Suprapubic skin (tissue), 3 donors: ENCODE results near the gene ANKRD44.

ENCODE experiments used
- POLR2A ChIP-seq, 2 donors: fragments of 450-650 bp; IDR thresholded peaks; one replicate each; pipeline ENCODE4 v1.6.1; 2017; ENCODE audit warnings: antibody characterized with exemption in 2 of 2, mild to moderate bottlenecking in 2 of 2, moderate library complexity in 2 of 2
- TF ChIP-seq, protein P1 (sequence below), 2 donors: fragments of 200-600 bp in 1 of 2; fragments of 450-650 bp in 1 of 2; sonication (generic) in 1 of 2; IDR thresholded peaks; one replicate each; pipeline ENCODE4 v1.5.1; 2016 to 2019; ENCODE audit warnings: antibody characterized with exemption in 2 of 2, mild to moderate bottlenecking in 1 of 2, moderate library complexity in 1 of 2

- TF ChIP-seq, protein P1, sequence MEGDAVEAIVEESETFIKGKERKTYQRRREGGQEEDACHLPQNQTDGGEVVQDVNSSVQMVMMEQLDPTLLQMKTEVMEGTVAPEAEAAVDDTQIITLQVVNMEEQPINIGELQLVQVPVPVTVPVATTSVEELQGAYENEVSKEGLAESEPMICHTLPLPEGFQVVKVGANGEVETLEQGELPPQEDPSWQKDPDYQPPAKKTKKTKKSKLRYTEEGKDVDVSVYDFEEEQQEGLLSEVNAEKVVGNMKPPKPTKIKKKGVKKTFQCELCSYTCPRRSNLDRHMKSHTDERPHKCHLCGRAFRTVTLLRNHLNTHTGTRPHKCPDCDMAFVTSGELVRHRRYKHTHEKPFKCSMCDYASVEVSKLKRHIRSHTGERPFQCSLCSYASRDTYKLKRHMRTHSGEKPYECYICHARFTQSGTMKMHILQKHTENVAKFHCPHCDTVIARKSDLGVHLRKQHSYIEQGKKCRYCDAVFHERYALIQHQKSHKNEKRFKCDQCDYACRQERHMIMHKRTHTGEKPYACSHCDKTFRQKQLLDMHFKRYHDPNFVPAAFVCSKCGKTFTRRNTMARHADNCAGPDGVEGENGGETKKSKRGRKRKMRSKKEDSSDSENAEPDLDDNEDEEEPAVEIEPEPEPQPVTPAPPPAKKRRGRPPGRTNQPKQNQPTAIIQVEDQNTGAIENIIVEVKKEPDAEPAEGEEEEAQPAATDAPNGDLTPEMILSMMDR (IDR thresholded peaks at IDR 0.05): no peak
- no peak for TF ChIP-seq POLR2A (IDR thresholded peaks at IDR 0.05)
Measured at GRCh38 chr2:197055045-197055444, 255.5 kb downstream of the ANKRD44 start.
